ENCODE results near the gene SH3BP5L. TPM values are rescaled to one million over a fixed set of nuclear protein-coding genes. Genes with fewer than 3 reads are reported as not detected.

The SH3BP5L gene
- total and polyA plus RNA-seq, 2 of the 13 experiments (the other 11 are each of a cell fraction or from before 2014, with no cell fraction given), result 10.3 to 14.9 TPM

DNA sequence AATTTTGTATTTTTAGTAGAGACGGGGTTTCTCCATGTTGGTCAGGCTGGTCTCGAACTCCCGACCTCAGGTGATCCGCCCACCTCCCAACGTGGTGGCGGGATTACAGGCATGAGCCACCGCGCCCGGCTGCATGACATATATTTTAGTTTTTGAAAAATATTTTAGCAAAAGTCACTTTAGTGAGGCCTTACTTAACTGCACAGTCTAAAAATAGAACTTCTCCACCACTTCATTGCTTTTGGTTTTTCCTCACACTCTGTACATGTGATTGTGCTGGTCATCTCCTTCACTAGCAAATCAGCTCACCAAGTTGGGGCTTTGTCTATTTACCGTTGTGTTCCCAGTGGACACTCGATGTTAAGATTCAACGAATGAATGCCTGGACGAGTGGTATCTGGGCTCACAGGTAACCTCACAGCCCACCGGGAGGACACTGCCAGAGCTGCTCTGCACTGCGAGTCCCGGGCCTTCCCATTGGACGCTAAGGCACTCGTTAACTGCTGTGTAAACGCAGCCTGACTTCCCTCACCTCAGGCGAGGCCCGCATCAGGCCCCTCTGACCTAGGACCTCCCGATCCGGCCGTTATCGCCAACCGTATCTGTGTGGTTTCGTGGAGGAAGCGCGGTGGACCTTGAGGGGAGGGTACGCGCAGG, 47.2 kb upstream of the SH3BP5L start (continued):
- TF ChIP-seq, protein P1, sequence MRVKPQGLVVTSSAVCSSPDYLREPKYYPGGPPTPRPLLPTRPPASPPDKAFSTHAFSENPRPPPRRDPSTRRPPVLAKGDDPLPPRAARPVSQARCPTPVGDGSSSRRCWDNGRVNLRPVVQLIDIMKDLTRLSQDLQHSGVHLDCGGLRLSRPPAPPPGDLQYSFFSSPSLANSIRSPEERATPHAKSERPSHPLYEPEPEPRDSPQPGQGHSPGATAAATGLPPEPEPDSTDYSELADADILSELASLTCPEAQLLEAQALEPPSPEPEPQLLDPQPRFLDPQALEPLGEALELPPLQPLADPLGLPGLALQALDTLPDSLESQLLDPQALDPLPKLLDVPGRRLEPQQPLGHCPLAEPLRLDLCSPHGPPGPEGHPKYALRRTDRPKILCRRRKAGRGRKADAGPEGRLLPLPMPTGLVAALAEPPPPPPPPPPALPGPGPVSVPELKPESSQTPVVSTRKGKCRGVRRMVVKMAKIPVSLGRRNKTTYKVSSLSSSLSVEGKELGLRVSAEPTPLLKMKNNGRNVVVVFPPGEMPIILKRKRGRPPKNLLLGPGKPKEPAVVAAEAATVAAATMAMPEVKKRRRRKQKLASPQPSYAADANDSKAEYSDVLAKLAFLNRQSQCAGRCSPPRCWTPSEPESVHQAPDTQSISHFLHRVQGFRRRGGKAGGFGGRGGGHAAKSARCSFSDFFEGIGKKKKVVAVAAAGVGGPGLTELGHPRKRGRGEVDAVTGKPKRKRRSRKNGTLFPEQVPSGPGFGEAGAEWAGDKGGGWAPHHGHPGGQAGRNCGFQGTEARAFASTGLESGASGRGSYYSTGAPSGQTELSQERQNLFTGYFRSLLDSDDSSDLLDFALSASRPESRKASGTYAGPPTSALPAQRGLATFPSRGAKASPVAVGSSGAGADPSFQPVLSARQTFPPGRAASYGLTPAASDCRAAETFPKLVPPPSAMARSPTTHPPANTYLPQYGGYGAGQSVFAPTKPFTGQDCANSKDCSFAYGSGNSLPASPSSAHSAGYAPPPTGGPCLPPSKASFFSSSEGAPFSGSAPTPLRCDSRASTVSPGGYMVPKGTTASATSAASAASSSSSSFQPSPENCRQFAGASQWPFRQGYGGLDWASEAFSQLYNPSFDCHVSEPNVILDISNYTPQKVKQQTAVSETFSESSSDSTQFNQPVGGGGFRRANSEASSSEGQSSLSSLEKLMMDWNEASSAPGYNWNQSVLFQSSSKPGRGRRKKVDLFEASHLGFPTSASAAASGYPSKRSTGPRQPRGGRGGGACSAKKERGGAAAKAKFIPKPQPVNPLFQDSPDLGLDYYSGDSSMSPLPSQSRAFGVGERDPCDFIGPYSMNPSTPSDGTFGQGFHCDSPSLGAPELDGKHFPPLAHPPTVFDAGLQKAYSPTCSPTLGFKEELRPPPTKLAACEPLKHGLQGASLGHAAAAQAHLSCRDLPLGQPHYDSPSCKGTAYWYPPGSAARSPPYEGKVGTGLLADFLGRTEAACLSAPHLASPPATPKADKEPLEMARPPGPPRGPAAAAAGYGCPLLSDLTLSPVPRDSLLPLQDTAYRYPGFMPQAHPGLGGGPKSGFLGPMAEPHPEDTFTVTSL (CRISPR knock-in tag; IDR thresholded peaks at IDR 0.05; ENCODE audit: borderline replicate concordance), result peak; percentile 25; the same call in 1 of the 2 replicates
- TF ChIP-seq SATB2 (CRISPR knock-in tag; IDR thresholded peaks at IDR 0.05), result no peak
- 0 out of 2 replicates have a peak, but pooled peaks have one; percentile 27 for TF ChIP-seq ZNF850 (CRISPR knock-in tag; conservative IDR thresholded peaks at IDR 0.05)
- TF ChIP-seq, protein P2, sequence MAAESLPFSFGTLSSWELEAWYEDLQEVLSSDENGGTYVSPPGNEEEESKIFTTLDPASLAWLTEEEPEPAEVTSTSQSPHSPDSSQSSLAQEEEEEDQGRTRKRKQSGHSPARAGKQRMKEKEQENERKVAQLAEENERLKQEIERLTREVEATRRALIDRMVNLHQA (CRISPR knock-in tag; IDR thresholded peaks at IDR 0.05), result no peak
- no peak for TF ChIP-seq ZFP41 (CRISPR knock-in tag; IDR thresholded peaks at IDR 0.05; ENCODE audit: borderline replicate concordance)
- peak; percentile 96 for TF ChIP-seq ZNF687 (CRISPR knock-in tag; IDR thresholded peaks at IDR 0.05)
- TF ChIP-seq MXD4 (CRISPR knock-in tag; IDR thresholded peaks at IDR 0.05), result no peak
- TF ChIP-seq ELK4 (CRISPR knock-in tag; IDR thresholded peaks at IDR 0.05; ENCODE audit: borderline replicate concordance), result no peak
- TF ChIP-seq ZBTB3 (CRISPR knock-in tag; IDR thresholded peaks at IDR 0.05; ENCODE audit: borderline replicate concordance, low read depth), result 0 out of 2 replicates have a peak, but pooled peaks have one; percentile 9
- no peak for TF ChIP-seq HNRNPLL (IDR thresholded peaks at IDR 0.05; ENCODE audit: low read depth, low read length, poor library complexity, severe bottlenecking)
- no peak for TF ChIP-seq ZNF326 (CRISPR knock-in tag; IDR thresholded peaks at IDR 0.05; ENCODE audit: borderline replicate concordance)
- TF ChIP-seq SP1 (IDR thresholded peaks at IDR 0.05), result no peak
- 0 out of 2 replicates have a peak, but pooled peaks have one; percentile 1 for TF ChIP-seq SP1 (CRISPR knock-in tag; IDR thresholded peaks at IDR 0.05)
- TF ChIP-seq GRHL1 (CRISPR knock-in tag; conservative IDR thresholded peaks at IDR 0.05), result no peak
- no peak for TF ChIP-seq BCL6 (CRISPR knock-in tag; IDR thresholded peaks at IDR 0.05)
- no peak for TF ChIP-seq ZSCAN29 (CRISPR knock-in tag; conservative IDR thresholded peaks at IDR 0.05)
